GM12878 (cell line): ENCODE measurements around the gene GBA3. TPM values are rescaled to one million over a fixed set of nuclear protein-coding genes. Genes with fewer than 3 reads are reported as not detected.
A peak's percentile ranks its signal among the peaks of the same experiment; 100 is the strongest.

Experiments
- ATAC-seq: fragments of 200-7000 bp; cut with Tn5 transposase; 3 replicates; pipeline ENCODE4 v1.9.1; 2020; ENCODE audit warnings: mild to moderate bottlenecking, moderate library complexity
- BruUV-seq: library from RNA; stranded (reverse); fragments of 400-500 nt; replicated peaks from 2 replicates; lab custom pipeline; 2021; lab: Mats Ljungman, UMichigan
- CTCF ChIA-PET: fragments of 300-600 bp; sonication (Branson Sonifier 250); formaldehyde crosslinking; extraction: SDS; loops from one replicate; lab custom pipeline; 2021; ENCODE audit warnings: inconsistent platforms; lab: Yijun Ruan, JAX
- POLR2A ChIA-PET: fragments of 350-600 bp; formaldehyde crosslinking; extraction: SDS; loops from one replicate; lab custom pipeline; 2021; ENCODE audit warnings: inconsistent platforms; lab: Charles Lee
- RAD21 ChIA-PET: fragments of 300-600 bp; sonication (Branson Sonifier 250); formaldehyde crosslinking; loops from one replicate; lab custom pipeline; 2023; ENCODE audit warnings: antibody characterized with exemption; ENCODE audit not compliant: unreplicated experiment; lab: Charles Lee
- SMC1A ChIA-PET: fragments of 300-600 bp; sonication (Branson Sonifier 250); formaldehyde crosslinking; loops from one replicate; lab custom pipeline; 2023; ENCODE audit not compliant: unreplicated experiment, uncharacterized antibody; lab: Charles Lee
- DNase-seq: peaks from one replicate; pipeline ENCODE4 v3.0.0-alpha.2; 2011; ENCODE audit warnings: low read depth, low spot score
- FAIRE-seq: peaks from 3 replicates; lab custom pipeline; 2011; peaks lifted over from hg19 to GRCh38; lab: Jason Lieb, UNC
- H2AFZ ChIP-seq: 2 replicates; pipeline ENCODE4 v1.6.0; 2011; ENCODE audit warnings: low read depth, low read length, control low read depth; ENCODE audit not compliant: control insufficient read depth
- H3K27ac ChIP-seq: 2 replicates; pipeline ENCODE4 v1.5.1; 2011; ENCODE audit warnings: control low read depth; ENCODE audit not compliant: control insufficient read depth, insufficient read depth
- H3K27me3 ChIP-seq, 2 experiments: replicated peaks in 1 of 2; 2 replicates each; pipeline versions ENCODE4 v1.6.0 to v1.6.1; 2011; ENCODE audit warnings: low read length in 1 of 2; ENCODE audit not compliant: control insufficient read depth in 2 of 2, insufficient read depth in 2 of 2
- H3K36me3 ChIP-seq, 2 experiments: 2 replicates each; pipeline ENCODE4 v1.5.1; 2011; ENCODE audit warnings: low read length in 1 of 2; ENCODE audit not compliant: control insufficient read depth in 2 of 2, insufficient read depth in 2 of 2
- H3K4me1 ChIP-seq: 2 replicates; pipeline ENCODE4 v1.6.1; 2011; ENCODE audit warnings: mild to moderate bottlenecking, low read length, moderate library complexity, mixed read lengths; ENCODE audit not compliant: control insufficient read depth, insufficient read depth
- H3K4me2 ChIP-seq: 2 replicates; pipeline ENCODE4 v1.6.0; 2011; ENCODE audit warnings: control low read depth; ENCODE audit not compliant: control insufficient read depth, insufficient read depth
- H3K4me3 ChIP-seq: fragments of 200-600 bp; sonication (generic); 2 replicates; pipeline ENCODE4 v1.5.1; 2016
- H3K79me2 ChIP-seq: 2 replicates; pipeline ENCODE4 v1.6.0; 2011; ENCODE audit warnings: low read length; ENCODE audit not compliant: control insufficient read depth, insufficient read depth
- H3K9ac ChIP-seq: 2 replicates; pipeline ENCODE4 v1.8.0; 2011; ENCODE audit warnings: low read length, control low read depth, mixed read lengths; ENCODE audit not compliant: control insufficient read depth, insufficient read depth
- H3K9me3 ChIP-seq: replicated peaks from 3 replicates; pipeline ENCODE4 v1.5.1; 2011; ENCODE audit warnings: mild to moderate bottlenecking, low read length; ENCODE audit not compliant: control insufficient read depth, insufficient read depth
- H4K20me1 ChIP-seq: 2 replicates; pipeline ENCODE4 v1.6.0; 2011; ENCODE audit not compliant: control insufficient read depth, insufficient read depth
- NR2F1 ChIP-seq: fragments of 450-650 bp; conservative IDR thresholded peaks from 2 replicates; pipeline ENCODE4 v1.6.1; 2017; ENCODE audit warnings: mild to moderate bottlenecking
- SIN3A ChIP-seq: IDR thresholded peaks from 2 replicates; pipeline ENCODE4 v1.6.1; 2012; ENCODE audit warnings: low read depth, low read length, improper control_type of control experiment
- ZBTB40 ChIP-seq: fragments of 450-650 bp; IDR thresholded peaks from 2 replicates; pipeline ENCODE4 v1.6.1; 2016; ENCODE audit warnings: mild to moderate bottlenecking, moderate library complexity, borderline replicate concordance
- WGBS: methylation state at CpG from one replicate; pipeline ENCODE4 v1.1.6; 2016; ENCODE audit warnings: low lambda C conversion rate; ENCODE audit not compliant: insufficient replicate concordance, insufficient coverage; ENCODE audit errors: missing lambda C conversion rate; 5-methylcytosine and 5-hydroxymethylcytosine counted together
- in situ Hi-C: fragments of 300-500 bp; cut with MboI; formaldehyde crosslinking; loops from 9 replicates; pipeline ENCODE4 v1.14.3; 2018; ENCODE audit warnings: mixed read lengths
- intact Hi-C: fragments of 100-400 bp; cut with micrococcal nuclease; formaldehyde crosslinking; loops from one replicate; pipeline ENCODE4 v1.14.2; 2022; ENCODE audit not compliant: unreplicated experiment
- polyA plus RNA-seq, 11 experiments: library from polyadenylated mRNA; depleted of rRNA in 4 of 11; unstranded in 6 of 11; stranded (reverse) in 5 of 11; fragments of >200 nt; fragmentation: Nextera tagmentation in 4 of 11; fragmentation: Illumina TruSeq in 1 of 11; extraction: Ambion mirVana in 4 of 11; extraction: Trizol in 1 of 11; gene quantifications; 1 replicate in 1 of 11; 2 replicates in 10 of 11; pipeline versions ENCODE4 v1.2.1 to v1.2.3, GENCODE V29; 2011 to 2016; ENCODE audit warnings: inconsistent platforms in 2 of 11, missing spikeins in 2 of 11, low read depth in 1 of 11
- total RNA-seq, 4 experiments: library from RNA; depleted of rRNA in 3 of 4; stranded (reverse); fragments of >200 nt in 3 of 4; fragmentation: Illumina TruSeq in 1 of 4; extraction: Trizol in 1 of 4; gene quantifications; 2 replicates each; pipeline versions ENCODE4 v1.2.1 to v1.2.3, GENCODE V29; 2013 to 2021

GBA3 gene
- total and polyA plus RNA-seq, 10 of the 15 experiments (the other 5 are each of a cell fraction or from before 2014, with no cell fraction given) = 0.10 to 7.2 (median 0.27) TPM

- FAIRE-seq (no peak), DNase-seq (no peak), ATAC-seq (no peak)
- H3K9ac ChIP-seq = no peak overlapping the region
- no peaks in the 10 kb centered on the region for H3K9me3 ChIP-seq
- no peaks in the 10 kb centered on the region for H3K4me1 ChIP-seq
- H2AFZ ChIP-seq = no peak overlapping the region
- in situ Hi-C loops (no loop called here), intact Hi-C loops (no loop called here)
- no peaks in the 10 kb centered on the region for H3K36me3 ChIP-seq
- H3K4me3 ChIP-seq = no peak overlapping the region
- BruUV-seq = no TSS peak
- H3K27ac ChIP-seq = no peak overlapping the region
- no peaks in the 10 kb centered on the region for H3K27me3 ChIP-seq
- ChIA-PET CTCF (interaction anchor here (0.8 to 2.8 kb wide), 4 partner anchors 10 to 326 kb away, joined by 3 to 18 read pairs (median 3); no protein-coding TSS in a partner anchor), RAD21 (interaction anchor here (0.8 to 2.6 kb wide), 7 partner anchors 9 to 399 kb away, joined by 3 to 8 read pairs (median 4); partner anchors contain the start of gene GBA3), POLR2A (interaction anchor here (2.5 kb wide), 1 partner anchor 9 kb away, joined by 12 read pairs; no protein-coding TSS in a partner anchor), SMC1A (interaction anchor here (0.8 to 4.9 kb wide), 15 partner anchors 9 to 253 kb away, joined by 3 to 29 read pairs (median 3); no protein-coding TSS in a partner anchor)
- H3K4me2 ChIP-seq = no peak overlapping the region
- WGBS = 5% methylated on average over 2 of the region's 2 CpGs
- H3K79me2 ChIP-seq = no peaks in the 10 kb centered on the region
- no peaks in the 10 kb centered on the region for H4K20me1 ChIP-seq
- TF ChIP-seq ZBTB40 = peak; percentile 88; the same call in 1 of the 2 replicates
- no peak for TF ChIP-seq SIN3A
- peak; percentile 82 for TF ChIP-seq NR2F1
These were observed 44.2 kb downstream of the GBA3 start for GRCh38 chr4:22736912-22737311.
